SK-N-SH (cell line): ENCODE data around the gene FAM53A. TPM values are rescaled to one million over a fixed set of nuclear protein-coding genes. Genes with fewer than 3 reads are reported as not detected.

ENCODE experiments used
- CTCF ChIA-PET: fragments of 300-600, 350-600 bp; formaldehyde crosslinking; extraction: SDS; loops from one replicate; lab custom pipeline; 2021; lab: Yijun Ruan, JAX
- POLR2A ChIA-PET: fragments of 350-600 bp; sonication (Branson Sonifier 250); formaldehyde crosslinking; extraction: SDS; loops from one replicate; lab custom pipeline; 2020; ENCODE audit warnings: antibody characterized with exemption, inconsistent platforms; lab: Yijun Ruan, JAX
- DNase-seq: peaks from one replicate; pipeline ENCODE4 v3.0.0; 2012
- H2AFZ ChIP-seq: fragments of 200-600 bp; sonication (generic); 2 replicates; pipeline ENCODE4 v1.8.1; 2016; ENCODE audit warnings: antibody characterized with exemption, mild to moderate bottlenecking, low read depth
- H3F3A ChIP-seq: fragments of 200-600 bp; sonication (generic); replicated peaks from 2 replicates; pipeline ENCODE3; 2016; ENCODE audit warnings: antibody characterized with exemption, mild to moderate bottlenecking; ENCODE audit not compliant: insufficient read depth
- H3K27ac ChIP-seq, 2 experiments: fragments of 200-500 bp in 1 of 2; fragments of 200-600 bp in 1 of 2; sonication (Bioruptor generic) in 1 of 2; sonication (generic), shearing (Covaris generic) in 1 of 2; 2 replicates each; pipeline versions ENCODE4 v1.5.1 to v1.6.1; 2014 to 2016; ENCODE audit warnings: low read depth in 2 of 2, inconsistent platforms in 1 of 2, low read length in 1 of 2, mild to moderate bottlenecking in 1 of 2, mixed read lengths in 1 of 2
- H3K27me3 ChIP-seq: fragments of 200-600 bp; sonication (generic), shearing (Covaris generic); 2 replicates; pipeline ENCODE4 v1.6.1; 2016; ENCODE audit warnings: mixed run types; ENCODE audit not compliant: insufficient read depth
- H3K36me3 ChIP-seq, 2 experiments: fragments of 200-500 bp in 1 of 2; fragments of 200-600 bp in 1 of 2; sonication (Bioruptor generic) in 1 of 2; sonication (generic) in 1 of 2; replicated peaks in 1 of 2; 2 replicates each; pipeline versions ENCODE3 to v1.5.1; 2014 to 2016; ENCODE audit warnings: low read length in 1 of 2, mild to moderate bottlenecking in 1 of 2; ENCODE audit not compliant: insufficient read depth in 2 of 2, control insufficient read depth in 1 of 2
- H3K4me1 ChIP-seq, 2 experiments: fragments of 200-500 bp in 1 of 2; fragments of 200-600 bp in 1 of 2; sonication (Bioruptor generic) in 1 of 2; sonication (generic), shearing (Covaris generic) in 1 of 2; 2 replicates each; pipeline versions ENCODE4 v1.5.1 to v1.6.1; 2014 to 2016; ENCODE audit warnings: low read depth in 1 of 2, low read length in 1 of 2, mixed run types in 1 of 2; ENCODE audit not compliant: insufficient read depth in 2 of 2, control insufficient read depth in 1 of 2
- H3K4me2 ChIP-seq: fragments of 200-600 bp; sonication (generic), shearing (Covaris generic); 2 replicates; pipeline ENCODE4 v1.6.1; 2017; ENCODE audit warnings: mixed run types
- H3K4me3 ChIP-seq, 2 experiments: fragments of 200-500 bp in 1 of 2; fragments of 200-600 bp in 1 of 2; sonication (Bioruptor generic) in 1 of 2; sonication (generic), shearing (Covaris generic) in 1 of 2; 2 replicates each; pipeline versions ENCODE4 v1.5.1 to v1.8.1; 2014 to 2016; ENCODE audit warnings: low read depth in 2 of 2, inconsistent platforms in 1 of 2, low read length in 1 of 2, mild to moderate bottlenecking in 1 of 2, mixed read lengths in 1 of 2, moderate library complexity in 1 of 2
- H3K79me2 ChIP-seq: fragments of 200-600 bp; sonication (generic); 2 replicates; pipeline ENCODE4 v1.8.1; 2017; ENCODE audit warnings: mild to moderate bottlenecking; ENCODE audit not compliant: insufficient read depth
- H3K9ac ChIP-seq: fragments of 200-600 bp; sonication (generic); 2 replicates; pipeline ENCODE4 v1.6.1; 2017; ENCODE audit warnings: mixed run types
- H3K9me2 ChIP-seq: fragments of 200-600 bp; sonication (generic); 2 replicates; pipeline ENCODE4 v1.6.1; 2017; ENCODE audit warnings: mixed run types
- H3K9me3 ChIP-seq: fragments of 200-600 bp; sonication (generic); 2 replicates; pipeline ENCODE4 v1.6.1; 2017; ENCODE audit warnings: mixed run types, mild to moderate bottlenecking, moderate library complexity
- H4K20me1 ChIP-seq: fragments of 200-600 bp; sonication (generic); 2 replicates; pipeline ENCODE4 v1.6.1; 2017; ENCODE audit warnings: mild to moderate bottlenecking, mixed run types; ENCODE audit not compliant: insufficient read depth
- EP300 ChIP-seq, 2 experiments: IDR thresholded peaks; 2 replicates each; pipeline versions ENCODE4 v1.4.0 to v1.6.1; 2012; ENCODE audit warnings: borderline replicate concordance in 1 of 2, low read depth in 1 of 2, low read length in 1 of 2
- EZH2phosphoT487 ChIP-seq: fragments of 200-600 bp; sonication (generic); IDR thresholded peaks from 2 replicates; pipeline ENCODE4 v1.6.1; 2017; ENCODE audit warnings: low read depth, mixed run types, mild to moderate bottlenecking, antibody characterized with exemption, moderate library complexity, borderline replicate concordance
- FOXM1 ChIP-seq: IDR thresholded peaks from 2 replicates; pipeline ENCODE4 v1.4.0; 2012; ENCODE audit warnings: low read depth, mild to moderate bottlenecking
- GATA2 ChIP-seq: sonication (generic); formaldehyde crosslinking; IDR thresholded peaks from 2 replicates; pipeline ENCODE4 v1.5.0; 2020; ENCODE audit warnings: mild to moderate bottlenecking, missing genetic modification reagents
- IRF3 ChIP-seq: fragments of 150-350 bp; IDR thresholded peaks from 2 replicates; pipeline ENCODE4 v1.6.1; 2016; ENCODE audit warnings: mild to moderate bottlenecking, low read depth, low read length
- JUND ChIP-seq: IDR thresholded peaks from 2 replicates; pipeline ENCODE4 v1.4.0; 2012
- MAX ChIP-seq: IDR thresholded peaks from 2 replicates; pipeline ENCODE4 v1.4.0; 2012; ENCODE audit warnings: low read depth
- MEF2A ChIP-seq: IDR thresholded peaks from 2 replicates; pipeline ENCODE4 v1.4.0; 2012; ENCODE audit warnings: low read depth, borderline replicate concordance
- NRF1 ChIP-seq: IDR thresholded peaks from 2 replicates; pipeline ENCODE4 v1.6.1; 2012; ENCODE audit warnings: low read depth, mild to moderate bottlenecking, low read length
- POLR2AphosphoS5 ChIP-seq: IDR thresholded peaks from 2 replicates; pipeline ENCODE4 v1.6.1; 2012; ENCODE audit warnings: low read depth, low read length
- RFX5 ChIP-seq: IDR thresholded peaks from 2 replicates; pipeline ENCODE4 v1.6.1; 2012; ENCODE audit warnings: mild to moderate bottlenecking, improper control_type of control experiment, low read length
- SMC3 ChIP-seq: IDR thresholded peaks from 2 replicates; pipeline ENCODE4 v1.6.1; 2012; ENCODE audit warnings: low read depth, low read length, improper control_type of control experiment
- TEAD4 ChIP-seq: IDR thresholded peaks from 2 replicates; pipeline ENCODE4 v1.4.0; 2012; ENCODE audit warnings: mild to moderate bottlenecking, borderline replicate concordance; ENCODE audit not compliant: insufficient read depth
- USF1 ChIP-seq: IDR thresholded peaks from 2 replicates; pipeline ENCODE4 v1.4.0; 2012; ENCODE audit warnings: low read depth, borderline replicate concordance
- YY1 ChIP-seq: IDR thresholded peaks from 2 replicates; pipeline ENCODE4 v1.4.0; 2012; ENCODE audit warnings: low read depth, mild to moderate bottlenecking
- WGBS: methylation state at CpG from one replicate; pipeline ENCODE4 v1.1.6; 2017; ENCODE audit warnings: low lambda C conversion rate; 5-methylcytosine and 5-hydroxymethylcytosine counted together
- polyA plus RNA-seq, 3 experiments: library from polyadenylated mRNA; depleted of rRNA; stranded (reverse); fragments of >200 nt; gene quantifications; 2 replicates each; pipeline ENCODE4 v1.2.3, GENCODE V29; 2012
- TF ChIP-seq, protein P1 (sequence below): fragments of 150-350 bp; IDR thresholded peaks from 2 replicates; pipeline ENCODE4 v1.6.1; 2017; ENCODE audit warnings: antibody characterized with exemption, low read length, low read depth, borderline replicate concordance
- TF ChIP-seq, protein P2 (sequence below): IDR thresholded peaks from 2 replicates; pipeline ENCODE4 v1.6.1; 2012; ENCODE audit warnings: mild to moderate bottlenecking, low read depth, low read length, moderate library complexity

Gene FAM53A
- polyA plus RNA-seq, 1 of the 3 experiments (the other 2 are of a cell fraction): 7.6 TPM

GRCh38 chr4:1615786-1616556, 68.1 kb downstream of the FAM53A start:
- ChIA-PET POLR2A (no interaction called here), CTCF (interaction anchor here (1.0 to 1.6 kb wide), 2 partner anchors 13 to 29 kb away, joined by 3 to 10 read pairs; no protein-coding TSS in a partner anchor)
- H4K20me1 ChIP-seq: no peaks in the 10 kb centered on the region
- no peaks in the 10 kb centered on the region for H3K79me2 ChIP-seq
- no peaks in the 10 kb centered on the region for H3K27me3 ChIP-seq
- DNase-seq: no peak
- H3F3A ChIP-seq: no peaks in the 10 kb centered on the region
- H3K9ac ChIP-seq: no peak overlapping the region
- H3K27ac ChIP-seq: no peak overlapping the region
- no peaks in the 10 kb centered on the region for H3K9me2 ChIP-seq
- H3K4me3 ChIP-seq: no peak overlapping the region
- TF ChIP-seq EZH2phosphoT487 (no peak), MAX (no peak), EP300 (IDR thresholded peaks at IDR 0.05; ENCODE audit: borderline replicate concordance in 1 of 2, low read depth in 1 of 2, low read length in 1 of 2) (no peak), MEF2A (no peak), RFX5 (no peak)
- H3K4me1 ChIP-seq: no peaks in the 10 kb centered on the region
- H2AFZ ChIP-seq: no peak overlapping the region
- no peaks in the 10 kb centered on the region for H3K9me3 ChIP-seq
- H3K4me2 ChIP-seq: no peak overlapping the region
- WGBS: 74% methylated on average over 19 of the region's 22 CpGs
- no peaks in the 10 kb centered on the region for H3K36me3 ChIP-seq

DNA sequence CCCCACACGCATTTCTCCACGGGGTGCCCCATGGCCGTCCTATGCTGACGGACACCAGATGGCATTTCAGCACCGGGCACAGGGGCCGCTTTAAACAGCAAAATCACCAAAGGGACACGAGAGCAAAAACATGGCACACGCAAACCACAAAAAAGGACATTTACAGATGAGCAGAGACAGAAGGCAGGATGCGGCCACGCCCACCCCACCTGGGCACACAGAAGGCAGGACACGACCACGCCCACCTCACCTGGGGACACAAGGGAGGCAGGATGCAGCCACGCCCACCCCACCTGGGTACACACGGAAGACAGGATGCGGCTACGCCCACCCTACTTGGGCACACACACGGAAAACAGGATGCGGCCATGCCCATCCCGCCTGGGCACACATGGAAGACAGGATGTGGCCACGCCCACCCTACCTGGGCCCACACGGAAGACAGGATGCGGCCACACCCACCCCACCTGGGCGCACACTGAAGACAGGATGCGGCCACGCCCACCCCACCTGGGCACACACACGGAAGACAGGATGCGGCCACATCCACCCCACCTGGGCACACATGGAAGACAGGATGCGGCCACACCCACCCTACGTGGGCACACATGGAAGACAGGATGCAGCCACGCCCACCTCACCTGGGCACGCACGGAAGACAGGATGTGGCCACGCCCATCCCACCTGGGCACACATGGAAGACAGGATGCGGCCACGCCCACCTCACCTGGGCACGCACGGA, 69.1 kb downstream of the FAM53A start:
- Histone ChIP-seq H3K36me3 (no peaks in the 10 kb centered on the region), H3K27ac (no peak overlapping the region), H3K4me3 (no peak overlapping the region), H4K20me1 (no peaks in the 10 kb centered on the region), H3K9me3 (no peaks in the 10 kb centered on the region), H3K79me2 (no peaks in the 10 kb centered on the region), H3F3A (no peaks in the 10 kb centered on the region), H3K27me3 (no peaks in the 10 kb centered on the region), H3K4me2 (no peak overlapping the region), H3K9me2 (no peaks in the 10 kb centered on the region), H3K4me1 (no peaks in the 10 kb centered on the region), H3K9ac (no peak overlapping the region), H2AFZ (no peak overlapping the region)
- WGBS: 65% methylated on average over 28 of the region's 37 CpGs
- no peak for DNase-seq
- TF ChIP-seq YY1: no peak
- TF ChIP-seq MAX: no peak
- TF ChIP-seq USF1: no peak
- TF ChIP-seq, protein P1, sequence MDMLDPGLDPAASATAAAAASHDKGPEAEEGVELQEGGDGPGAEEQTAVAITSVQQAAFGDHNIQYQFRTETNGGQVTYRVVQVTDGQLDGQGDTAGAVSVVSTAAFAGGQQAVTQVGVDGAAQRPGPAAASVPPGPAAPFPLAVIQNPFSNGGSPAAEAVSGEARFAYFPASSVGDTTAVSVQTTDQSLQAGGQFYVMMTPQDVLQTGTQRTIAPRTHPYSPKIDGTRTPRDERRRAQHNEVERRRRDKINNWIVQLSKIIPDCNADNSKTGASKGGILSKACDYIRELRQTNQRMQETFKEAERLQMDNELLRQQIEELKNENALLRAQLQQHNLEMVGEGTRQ: no peak
- TF ChIP-seq GATA2 (CRISPR knock-in tag): no peak
- TF ChIP-seq, protein P2, sequence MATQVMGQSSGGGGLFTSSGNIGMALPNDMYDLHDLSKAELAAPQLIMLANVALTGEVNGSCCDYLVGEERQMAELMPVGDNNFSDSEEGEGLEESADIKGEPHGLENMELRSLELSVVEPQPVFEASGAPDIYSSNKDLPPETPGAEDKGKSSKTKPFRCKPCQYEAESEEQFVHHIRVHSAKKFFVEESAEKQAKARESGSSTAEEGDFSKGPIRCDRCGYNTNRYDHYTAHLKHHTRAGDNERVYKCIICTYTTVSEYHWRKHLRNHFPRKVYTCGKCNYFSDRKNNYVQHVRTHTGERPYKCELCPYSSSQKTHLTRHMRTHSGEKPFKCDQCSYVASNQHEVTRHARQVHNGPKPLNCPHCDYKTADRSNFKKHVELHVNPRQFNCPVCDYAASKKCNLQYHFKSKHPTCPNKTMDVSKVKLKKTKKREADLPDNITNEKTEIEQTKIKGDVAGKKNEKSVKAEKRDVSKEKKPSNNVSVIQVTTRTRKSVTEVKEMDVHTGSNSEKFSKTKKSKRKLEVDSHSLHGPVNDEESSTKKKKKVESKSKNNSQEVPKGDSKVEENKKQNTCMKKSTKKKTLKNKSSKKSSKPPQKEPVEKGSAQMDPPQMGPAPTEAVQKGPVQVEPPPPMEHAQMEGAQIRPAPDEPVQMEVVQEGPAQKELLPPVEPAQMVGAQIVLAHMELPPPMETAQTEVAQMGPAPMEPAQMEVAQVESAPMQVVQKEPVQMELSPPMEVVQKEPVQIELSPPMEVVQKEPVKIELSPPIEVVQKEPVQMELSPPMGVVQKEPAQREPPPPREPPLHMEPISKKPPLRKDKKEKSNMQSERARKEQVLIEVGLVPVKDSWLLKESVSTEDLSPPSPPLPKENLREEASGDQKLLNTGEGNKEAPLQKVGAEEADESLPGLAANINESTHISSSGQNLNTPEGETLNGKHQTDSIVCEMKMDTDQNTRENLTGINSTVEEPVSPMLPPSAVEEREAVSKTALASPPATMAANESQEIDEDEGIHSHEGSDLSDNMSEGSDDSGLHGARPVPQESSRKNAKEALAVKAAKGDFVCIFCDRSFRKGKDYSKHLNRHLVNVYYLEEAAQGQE: no peak
- no peak for TF ChIP-seq TEAD4
- TF ChIP-seq POLR2AphosphoS5: no peak
- no peak for TF ChIP-seq IRF3
- no peak for TF ChIP-seq EP300 (IDR thresholded peaks at IDR 0.05; ENCODE audit: borderline replicate concordance in 1 of 2, low read depth in 1 of 2, low read length in 1 of 2)
- TF ChIP-seq NRF1: no peak
- TF ChIP-seq EZH2phosphoT487: no peak
- no peak for TF ChIP-seq JUND
- TF ChIP-seq SMC3: no peak
- no peak for TF ChIP-seq FOXM1
- ChIA-PET CTCF (interaction anchor here (1.1 kb wide), 1 partner anchor 14 kb away, joined by 3 read pairs; no protein-coding TSS in a partner anchor), POLR2A (no interaction called here)
